TTC549 (cell line): Measurements from ENCODE around the gene PLEKHA4.
"Not testable (repeated sequence)": the region's sequence is repeated elsewhere in the genome, so short reads cannot be mapped to it uniquely, and the experiment has no call there.

Source experiments
- FAIRE-seq: peaks from 2 replicates; lab custom pipeline; 2012; peaks lifted over from hg19 to GRCh38; lab: Jason Lieb, UNC

PLEKHA4 gene

GRCh38 chr19:48862827-48863226 is 5.6 kb downstream of the PLEKHA4 start:
- no peak for FAIRE-seq

- no peak for FAIRE-seq
Observed at GRCh38 chr19:48861313-48861712, 7.1 kb downstream of the PLEKHA4 start.

- FAIRE-seq: no peak
Observed at GRCh38 chr19:48859711-48860572, 8.5 kb downstream of the PLEKHA4 start.

GRCh38 chr19:48858984-48859710 is 9.3 kb downstream of the PLEKHA4 start:
- FAIRE-seq: no peak

GRCh38 chr19:48856921-48857320 is 11.5 kb downstream of the PLEKHA4 start:
- no peak for FAIRE-seq

- no peak for FAIRE-seq
Observed at GRCh38 chr19:48854103-48854502, 14.3 kb downstream of the PLEKHA4 start.

- no peak for FAIRE-seq
Observed at GRCh38 chr19:48853483-48853882, 14.9 kb downstream of the PLEKHA4 start.

- no peak for FAIRE-seq
Observed at GRCh38 chr19:48852292-48852691, 16.1 kb downstream of the PLEKHA4 start.

- not testable (repeated sequence) for FAIRE-seq
Observed at GRCh38 chr19:48846659-48847058, 21.8 kb downstream of the PLEKHA4 start.

- FAIRE-seq: no peak
Observed at GRCh38 chr19:48845384-48845783, 23.0 kb downstream of the PLEKHA4 start.

- FAIRE-seq: no peak
Observed at GRCh38 chr19:48844472-48844871, 23.9 kb downstream of the PLEKHA4 start.

GRCh38 chr19:48842789-48843162 is 25.6 kb downstream of the PLEKHA4 start:
- FAIRE-seq: no peak

GRCh38 chr19:48841571-48841970 is 26.8 kb downstream of the PLEKHA4 start:
- FAIRE-seq: no peak

GRCh38 chr19:48841047-48841446 is 27.4 kb downstream of the PLEKHA4 start:
- no peak for FAIRE-seq

GRCh38 chr19:48837687-48838086 is 30.7 kb downstream of the PLEKHA4 start:
- FAIRE-seq: no peak

- FAIRE-seq: no peak
Observed at GRCh38 chr19:48837051-48837524, 31.3 kb downstream of the PLEKHA4 start.

GRCh38 chr19:48836089-48837017 is 32.1 kb downstream of the PLEKHA4 start, which contains the start of gene HSD17B14:
HSD17B14 (minus strand) TSS chr19:48836491; CDS start chr19:48836411, 80 bp downstream.
- FAIRE-seq: no peak

GRCh38 chr19:48835734-48836088 is 32.7 kb downstream of the PLEKHA4 start:
- FAIRE-seq: no peak

- no peak for FAIRE-seq
Observed at GRCh38 chr19:48833977-48834376, 34.4 kb downstream of the PLEKHA4 start.

- no peak for FAIRE-seq
Observed at GRCh38 chr19:48833049-48833448, 35.4 kb downstream of the PLEKHA4 start.

GRCh38 chr19:48830965-48831364 is 37.5 kb downstream of the PLEKHA4 start:
- FAIRE-seq: no peak

GRCh38 chr19:48830088-48830487 is 38.3 kb downstream of the PLEKHA4 start:
- no peak for FAIRE-seq
